SK-N-SH (cell line): ENCODE measurements around the gene KIF6. TPM values are rescaled to one million over a fixed set of nuclear protein-coding genes. Genes with fewer than 3 reads are reported as not detected.

ENCODE experiments used
- CTCF ChIA-PET: fragments of 300-600, 350-600 bp; formaldehyde crosslinking; extraction: SDS; loops from one replicate; lab custom pipeline; 2021; lab: Yijun Ruan, JAX
- POLR2A ChIA-PET: fragments of 350-600 bp; sonication (Branson Sonifier 250); formaldehyde crosslinking; extraction: SDS; loops from one replicate; lab custom pipeline; 2020; ENCODE audit warnings: antibody characterized with exemption, inconsistent platforms; lab: Yijun Ruan, JAX
- DNase-seq: peaks from one replicate; pipeline ENCODE4 v3.0.0; 2012
- H2AFZ ChIP-seq: fragments of 200-600 bp; sonication (generic); 2 replicates; pipeline ENCODE4 v1.8.1; 2016; ENCODE audit warnings: antibody characterized with exemption, mild to moderate bottlenecking, low read depth
- H3F3A ChIP-seq: fragments of 200-600 bp; sonication (generic); replicated peaks from 2 replicates; pipeline ENCODE3; 2016; ENCODE audit warnings: antibody characterized with exemption, mild to moderate bottlenecking; ENCODE audit not compliant: insufficient read depth
- H3K27ac ChIP-seq, 2 experiments: fragments of 200-500 bp in 1 of 2; fragments of 200-600 bp in 1 of 2; sonication (Bioruptor generic) in 1 of 2; sonication (generic), shearing (Covaris generic) in 1 of 2; 2 replicates each; pipeline versions ENCODE4 v1.5.1 to v1.6.1; 2014 to 2016; ENCODE audit warnings: low read depth in 2 of 2, inconsistent platforms in 1 of 2, low read length in 1 of 2, mild to moderate bottlenecking in 1 of 2, mixed read lengths in 1 of 2
- H3K27me3 ChIP-seq: fragments of 200-600 bp; sonication (generic), shearing (Covaris generic); 2 replicates; pipeline ENCODE4 v1.6.1; 2016; ENCODE audit warnings: mixed run types; ENCODE audit not compliant: insufficient read depth
- H3K36me3 ChIP-seq, 2 experiments: fragments of 200-500 bp in 1 of 2; fragments of 200-600 bp in 1 of 2; sonication (Bioruptor generic) in 1 of 2; sonication (generic) in 1 of 2; replicated peaks in 1 of 2; 2 replicates each; pipeline versions ENCODE3 to v1.5.1; 2014 to 2016; ENCODE audit warnings: low read length in 1 of 2, mild to moderate bottlenecking in 1 of 2; ENCODE audit not compliant: insufficient read depth in 2 of 2, control insufficient read depth in 1 of 2
- H3K4me1 ChIP-seq, 2 experiments: fragments of 200-500 bp in 1 of 2; fragments of 200-600 bp in 1 of 2; sonication (Bioruptor generic) in 1 of 2; sonication (generic), shearing (Covaris generic) in 1 of 2; 2 replicates each; pipeline versions ENCODE4 v1.5.1 to v1.6.1; 2014 to 2016; ENCODE audit warnings: low read depth in 1 of 2, low read length in 1 of 2, mixed run types in 1 of 2; ENCODE audit not compliant: insufficient read depth in 2 of 2, control insufficient read depth in 1 of 2
- H3K4me2 ChIP-seq: fragments of 200-600 bp; sonication (generic), shearing (Covaris generic); 2 replicates; pipeline ENCODE4 v1.6.1; 2017; ENCODE audit warnings: mixed run types
- H3K4me3 ChIP-seq, 2 experiments: fragments of 200-500 bp in 1 of 2; fragments of 200-600 bp in 1 of 2; sonication (Bioruptor generic) in 1 of 2; sonication (generic), shearing (Covaris generic) in 1 of 2; 2 replicates each; pipeline versions ENCODE4 v1.5.1 to v1.8.1; 2014 to 2016; ENCODE audit warnings: low read depth in 2 of 2, inconsistent platforms in 1 of 2, low read length in 1 of 2, mild to moderate bottlenecking in 1 of 2, mixed read lengths in 1 of 2, moderate library complexity in 1 of 2
- H3K79me2 ChIP-seq: fragments of 200-600 bp; sonication (generic); 2 replicates; pipeline ENCODE4 v1.8.1; 2017; ENCODE audit warnings: mild to moderate bottlenecking; ENCODE audit not compliant: insufficient read depth
- H3K9ac ChIP-seq: fragments of 200-600 bp; sonication (generic); 2 replicates; pipeline ENCODE4 v1.6.1; 2017; ENCODE audit warnings: mixed run types
- H3K9me2 ChIP-seq: fragments of 200-600 bp; sonication (generic); 2 replicates; pipeline ENCODE4 v1.6.1; 2017; ENCODE audit warnings: mixed run types
- H3K9me3 ChIP-seq: fragments of 200-600 bp; sonication (generic); 2 replicates; pipeline ENCODE4 v1.6.1; 2017; ENCODE audit warnings: mixed run types, mild to moderate bottlenecking, moderate library complexity
- H4K20me1 ChIP-seq: fragments of 200-600 bp; sonication (generic); 2 replicates; pipeline ENCODE4 v1.6.1; 2017; ENCODE audit warnings: mild to moderate bottlenecking, mixed run types; ENCODE audit not compliant: insufficient read depth
- EZH2phosphoT487 ChIP-seq: fragments of 200-600 bp; sonication (generic); IDR thresholded peaks from 2 replicates; pipeline ENCODE4 v1.6.1; 2017; ENCODE audit warnings: low read depth, mixed run types, mild to moderate bottlenecking, antibody characterized with exemption, moderate library complexity, borderline replicate concordance
- FOSL2 ChIP-seq: IDR thresholded peaks from 2 replicates; pipeline ENCODE4 v1.4.0; 2012; ENCODE audit warnings: low read depth, mild to moderate bottlenecking, moderate library complexity, borderline replicate concordance
- FOXM1 ChIP-seq: IDR thresholded peaks from 2 replicates; pipeline ENCODE4 v1.4.0; 2012; ENCODE audit warnings: low read depth, mild to moderate bottlenecking
- GABPA ChIP-seq: IDR thresholded peaks from 2 replicates; pipeline ENCODE4 v1.4.0; 2012; ENCODE audit warnings: low read depth, mild to moderate bottlenecking
- GATA2 ChIP-seq: sonication (generic); formaldehyde crosslinking; IDR thresholded peaks from 2 replicates; pipeline ENCODE4 v1.5.0; 2020; ENCODE audit warnings: mild to moderate bottlenecking, missing genetic modification reagents
- JUND ChIP-seq: IDR thresholded peaks from 2 replicates; pipeline ENCODE4 v1.4.0; 2012
- MEF2A ChIP-seq: IDR thresholded peaks from 2 replicates; pipeline ENCODE4 v1.4.0; 2012; ENCODE audit warnings: low read depth, borderline replicate concordance
- NFIC ChIP-seq: IDR thresholded peaks from 2 replicates; pipeline ENCODE4 v1.4.0; 2012; ENCODE audit warnings: borderline replicate concordance
- RCOR1 ChIP-seq: fragments of 150-350 bp; IDR thresholded peaks from 2 replicates; pipeline ENCODE4 v1.6.1; 2017; ENCODE audit warnings: antibody characterized with exemption, low read length
- RXRA ChIP-seq: IDR thresholded peaks from 2 replicates; pipeline ENCODE4 v1.4.0; 2012; ENCODE audit warnings: low read depth, mild to moderate bottlenecking, borderline replicate concordance
- SIN3A ChIP-seq: IDR thresholded peaks from 2 replicates; pipeline ENCODE4 v1.6.1; 2012; ENCODE audit warnings: low read depth, mild to moderate bottlenecking, low read length, moderate library complexity, borderline replicate concordance
- SMC3 ChIP-seq: IDR thresholded peaks from 2 replicates; pipeline ENCODE4 v1.6.1; 2012; ENCODE audit warnings: low read depth, low read length, improper control_type of control experiment
- TEAD4 ChIP-seq: IDR thresholded peaks from 2 replicates; pipeline ENCODE4 v1.4.0; 2012; ENCODE audit warnings: mild to moderate bottlenecking, borderline replicate concordance; ENCODE audit not compliant: insufficient read depth
- USF2 ChIP-seq: fragments of 150-350 bp; IDR thresholded peaks from 2 replicates; pipeline ENCODE4 v1.6.1; 2017; ENCODE audit warnings: antibody characterized with exemption, low read length, low read depth, borderline replicate concordance
- YY1 ChIP-seq: IDR thresholded peaks from 2 replicates; pipeline ENCODE4 v1.4.0; 2012; ENCODE audit warnings: low read depth, mild to moderate bottlenecking
- ZBTB33 ChIP-seq: IDR thresholded peaks from 2 replicates; pipeline ENCODE4 v1.4.0; 2012; ENCODE audit warnings: low read depth, borderline replicate concordance
- whole genome bisulfite sequencing: methylation state at CpG from one replicate; pipeline ENCODE4 v1.1.6; 2017; ENCODE audit warnings: low lambda C conversion rate; 5-methylcytosine and 5-hydroxymethylcytosine counted together
- polyA plus RNA-seq, 3 experiments: library from polyadenylated mRNA; depleted of rRNA; stranded (reverse); fragments of >200 nt; gene quantifications; 2 replicates each; pipeline ENCODE4 v1.2.3, GENCODE V29; 2012

KIF6 gene
- polyA plus RNA-seq, 1 of the 3 experiments (the other 2 are of a cell fraction) = 0.13 TPM

- WGBS = 47% methylated on average over 7 of the region's 7 CpGs
- Histone ChIP-seq H2AFZ (no peak overlapping the region), H3K9ac (no peak overlapping the region), H3K36me3 (no peaks in the 10 kb centered on the region), H3K9me3 (no peaks in the 10 kb centered on the region), H3F3A (no peaks in the 10 kb centered on the region), H3K27me3 (no peaks in the 10 kb centered on the region), H4K20me1 (no peaks in the 10 kb centered on the region), H3K4me2 (no peak overlapping the region), H3K79me2 (no peaks in the 10 kb centered on the region), H3K4me3 (no peak overlapping the region), H3K4me1 (no peaks in the 10 kb centered on the region), H3K27ac (no peak overlapping the region), H3K9me2 (no peaks in the 10 kb centered on the region)
- TF ChIP-seq RCOR1 (no peak), FOSL2 (no peak), GATA2 (CRISPR knock-in tag) (no peak), SMC3 (no peak), TEAD4 (no peak), YY1 (no peak), JUND (no peak), ZBTB33 (no peak), NFIC (no peak)
- DNase-seq = no peak
- POLR2A ChIA-PET = no interaction called here
- CTCF ChIA-PET = interaction anchor here (1.1 kb wide), 1 partner anchor 63 kb away, joined by 4 read pairs; no protein-coding TSS in a partner anchor
Observed at GRCh38 chr6:39402239-39402751, 322.9 kb downstream of the KIF6 start.

GRCh38 chr6:39401376-39401775 lies 323.8 kb downstream of the KIF6 start:
- TF ChIP-seq FOXM1 (no peak), EZH2phosphoT487 (no peak)
- TF ChIP-seq, all 33 proteins: peak for 0
- Histone ChIP-seq H3K9me2 (no peaks in the 10 kb centered on the region), H3K9ac (no peak overlapping the region), H3K4me1 (no peaks in the 10 kb centered on the region), H3K79me2 (no peaks in the 10 kb centered on the region), H2AFZ (no peak overlapping the region), H3K4me2 (no peak overlapping the region), H3K4me3 (no peak overlapping the region), H3K36me3 (no peaks in the 10 kb centered on the region), H4K20me1 (no peaks in the 10 kb centered on the region), H3K9me3 (no peaks in the 10 kb centered on the region), H3F3A (no peaks in the 10 kb centered on the region), H3K27ac (no peak overlapping the region), H3K27me3 (no peaks in the 10 kb centered on the region)
- ChIA-PET POLR2A (no interaction called here), CTCF (interaction anchor here (1.1 kb wide), 1 partner anchor 63 kb away, joined by 4 read pairs; no protein-coding TSS in a partner anchor)
- DNase-seq = no peak
- WGBS = 76% methylated on average over 3 of the region's 3 CpGs

- Histone ChIP-seq H3K36me3 (no peaks in the 10 kb centered on the region), H3K4me3 (no peak overlapping the region), H3K9ac (no peak overlapping the region), H3K27ac (no peak overlapping the region), H3F3A (no peaks in the 10 kb centered on the region), H3K79me2 (no peaks in the 10 kb centered on the region), H3K4me2 (no peak overlapping the region), H3K9me2 (no peaks in the 10 kb centered on the region), H4K20me1 (no peaks in the 10 kb centered on the region), H2AFZ (no peak overlapping the region), H3K9me3 (no peaks in the 10 kb centered on the region), H3K4me1 (peaks cover 0 to 4% of the 10 kb centered on the region in 2 experiments; a peak in 2 of 4 replicates), H3K27me3 (no peaks in the 10 kb centered on the region)
- no peak for DNase-seq
- CTCF ChIA-PET = no interaction called here
- 35% methylated on average over 3 of the region's 3 CpGs for WGBS
- POLR2A ChIA-PET = no interaction called here
- TF ChIP-seq JUND (no peak), SIN3A (no peak), EZH2phosphoT487 (no peak), GABPA (no peak), RXRA (no peak), ZBTB33 (no peak), USF2 (no peak), YY1 (no peak), MEF2A (no peak)
Observed at GRCh38 chr6:39400026-39400425, 325.2 kb downstream of the KIF6 start.
